Measurements from ENCODE around the gene OVCA2.

The OVCA2 gene

GRCh38 chr17:2083613-2084035 lies 41.8 kb downstream of the OVCA2 start:
- Histone ChIP-seq H3K4me1 (ENCODE audit: control insufficient read depth, insufficient read depth, low read length, poor library complexity, severe bottlenecking) (peaks cover 45% of the 10 kb centered on the region), H3K4me3 (ENCODE audit: extremely low read depth, insufficient read depth, low read length, poor library complexity, severe bottlenecking) (no peak overlapping the region), H3K27ac (ENCODE audit: low read depth, low read length, severe bottlenecking) (peak overlapping the region; percentile 16), H3K9me3 (ENCODE audit: control insufficient read depth, low read length) (no peaks in the 10 kb centered on the region), H3K36me3 (ENCODE audit: control insufficient read depth, insufficient read depth, low read length) (peaks cover 43% of the 10 kb centered on the region)
- 91 to 95% methylated on average over 6 to 7 of the region's 7 CpGs for WGBS, 2 experiments (ENCODE audit: insufficient coverage in 2 of 2)

GRCh38 chr17:2084036-2084765 lies 42.4 kb downstream of the OVCA2 start:
- H3K4me1 ChIP-seq (ENCODE audit: control insufficient read depth, insufficient read depth, low read length, poor library complexity, severe bottlenecking), result peaks cover 50% of the 10 kb centered on the region
- H3K4me3 ChIP-seq (ENCODE audit: extremely low read depth, insufficient read depth, low read length, poor library complexity, severe bottlenecking), result no peak overlapping the region
- H3K27ac ChIP-seq (ENCODE audit: low read depth, low read length, severe bottlenecking), result peak overlapping the region; percentile 16
- H3K9me3 ChIP-seq (ENCODE audit: control insufficient read depth, low read length), result no peaks in the 10 kb centered on the region
- WGBS, 2 experiments (ENCODE audit: insufficient coverage in 2 of 2), result 94 to 98% methylated on average over 5 to 6 of the region's 8 CpGs
- H3K36me3 ChIP-seq (ENCODE audit: control insufficient read depth, insufficient read depth, low read length), result peaks cover 42% of the 10 kb centered on the region

GRCh38 chr17:2084766-2085647 lies 43.2 kb downstream of the OVCA2 start:
- no peak overlapping the region for H3K4me3 ChIP-seq (ENCODE audit: extremely low read depth, insufficient read depth, low read length, poor library complexity, severe bottlenecking)
- H3K4me1 ChIP-seq (ENCODE audit: control insufficient read depth, insufficient read depth, low read length, poor library complexity, severe bottlenecking), result peaks cover 58% of the 10 kb centered on the region
- peak overlapping the region; percentile 72 for H3K27ac ChIP-seq (ENCODE audit: low read depth, low read length, severe bottlenecking)
- 93 to 96% methylated on average over 3 to 5 of the region's 13 CpGs for WGBS, 2 experiments (ENCODE audit: insufficient coverage in 2 of 2)
- peaks cover 34% of the 10 kb centered on the region for H3K36me3 ChIP-seq (ENCODE audit: control insufficient read depth, insufficient read depth, low read length)
- H3K9me3 ChIP-seq (ENCODE audit: control insufficient read depth, low read length), result no peaks in the 10 kb centered on the region

GRCh38 chr17:2085648-2085949 lies 43.8 kb downstream of the OVCA2 start:
- peak overlapping the region; percentile 72 for H3K27ac ChIP-seq (ENCODE audit: low read depth, low read length, severe bottlenecking)
- no peak overlapping the region for H3K4me3 ChIP-seq (ENCODE audit: extremely low read depth, insufficient read depth, low read length, poor library complexity, severe bottlenecking)
- peaks cover 61% of the 10 kb centered on the region for H3K4me1 ChIP-seq (ENCODE audit: control insufficient read depth, insufficient read depth, low read length, poor library complexity, severe bottlenecking)
- no peaks in the 10 kb centered on the region for H3K9me3 ChIP-seq (ENCODE audit: control insufficient read depth, low read length)
- H3K36me3 ChIP-seq (ENCODE audit: control insufficient read depth, insufficient read depth, low read length), result peaks cover 28% of the 10 kb centered on the region
- WGBS, 2 experiments (ENCODE audit: insufficient coverage in 2 of 2), result 98% methylated on average over 5 of the region's 5 CpGs; no CpG with 5 or more reads in 1 of the 2 experiments

GRCh38 chr17:2086306-2086705 lies 44.5 kb downstream of the OVCA2 start:
- H3K36me3 ChIP-seq (ENCODE audit: control insufficient read depth, insufficient read depth, low read length), result peaks cover 21% of the 10 kb centered on the region
- no peak overlapping the region for H3K27ac ChIP-seq (ENCODE audit: low read depth, low read length, severe bottlenecking)
- WGBS, 2 experiments (ENCODE audit: insufficient coverage in 2 of 2), result 92 to 97% methylated on average over 3 of the region's 3 CpGs
- no peaks in the 10 kb centered on the region for H3K9me3 ChIP-seq (ENCODE audit: control insufficient read depth, low read length)
- no peak overlapping the region for H3K4me3 ChIP-seq (ENCODE audit: extremely low read depth, insufficient read depth, low read length, poor library complexity, severe bottlenecking)
- peaks cover 67% of the 10 kb centered on the region for H3K4me1 ChIP-seq (ENCODE audit: control insufficient read depth, insufficient read depth, low read length, poor library complexity, severe bottlenecking)

- Histone ChIP-seq H3K4me3 (ENCODE audit: extremely low read depth, insufficient read depth, low read length, poor library complexity, severe bottlenecking) (no peak overlapping the region), H3K4me1 (ENCODE audit: control insufficient read depth, insufficient read depth, low read length, poor library complexity, severe bottlenecking) (peaks cover 57% of the 10 kb centered on the region), H3K27ac (ENCODE audit: low read depth, low read length, severe bottlenecking) (peak overlapping the region; percentile 10), H3K36me3 (ENCODE audit: control insufficient read depth, insufficient read depth, low read length) (peaks cover 13% of the 10 kb centered on the region), H3K9me3 (ENCODE audit: control insufficient read depth, low read length) (no peaks in the 10 kb centered on the region)
- WGBS, 2 experiments (ENCODE audit: insufficient coverage in 2 of 2), result 93 to 96% methylated on average over 8 of the region's 10 CpGs
Measured at GRCh38 chr17:2087597-2088211, 45.9 kb downstream of the OVCA2 start.

- WGBS, 2 experiments (ENCODE audit: insufficient coverage in 2 of 2), result 77 to 79% methylated on average over 6 to 7 of the region's 8 CpGs
- no peaks in the 10 kb centered on the region for H3K9me3 ChIP-seq (ENCODE audit: control insufficient read depth, low read length)
- no peak overlapping the region for H3K4me3 ChIP-seq (ENCODE audit: extremely low read depth, insufficient read depth, low read length, poor library complexity, severe bottlenecking)
- H3K36me3 ChIP-seq (ENCODE audit: control insufficient read depth, insufficient read depth, low read length), result peaks cover 13% of the 10 kb centered on the region
- H3K4me1 ChIP-seq (ENCODE audit: control insufficient read depth, insufficient read depth, low read length, poor library complexity, severe bottlenecking), result peaks cover 54% of the 10 kb centered on the region
- peak overlapping the region; percentile 54 for H3K27ac ChIP-seq (ENCODE audit: low read depth, low read length, severe bottlenecking)
Measured at GRCh38 chr17:2089021-2089422, 47.2 kb downstream of the OVCA2 start.

GRCh38 chr17:2090210-2090641 lies 48.4 kb downstream of the OVCA2 start:
- Histone ChIP-seq H3K4me1 (ENCODE audit: control insufficient read depth, insufficient read depth, low read length, poor library complexity, severe bottlenecking) (peaks cover 44% of the 10 kb centered on the region), H3K4me3 (ENCODE audit: extremely low read depth, insufficient read depth, low read length, poor library complexity, severe bottlenecking) (no peak overlapping the region), H3K27ac (ENCODE audit: low read depth, low read length, severe bottlenecking) (peak overlapping the region; percentile 73), H3K9me3 (ENCODE audit: control insufficient read depth, low read length) (no peaks in the 10 kb centered on the region), H3K36me3 (ENCODE audit: control insufficient read depth, insufficient read depth, low read length) (peaks cover 13% of the 10 kb centered on the region)
- WGBS, 2 experiments (ENCODE audit: insufficient coverage in 2 of 2), result 74 to 89% methylated on average over 3 to 5 of the region's 9 CpGs

- no peaks in the 10 kb centered on the region for H3K9me3 ChIP-seq (ENCODE audit: control insufficient read depth, low read length)
- peak overlapping the region; percentile 73 for H3K27ac ChIP-seq (ENCODE audit: low read depth, low read length, severe bottlenecking)
- peaks cover 13% of the 10 kb centered on the region for H3K36me3 ChIP-seq (ENCODE audit: control insufficient read depth, insufficient read depth, low read length)
- no peak overlapping the region for H3K4me3 ChIP-seq (ENCODE audit: extremely low read depth, insufficient read depth, low read length, poor library complexity, severe bottlenecking)
- WGBS, 2 experiments (ENCODE audit: insufficient coverage in 2 of 2), result 41 to 50% methylated on average over 1 of the region's 2 CpGs
- peaks cover 40% of the 10 kb centered on the region for H3K4me1 ChIP-seq (ENCODE audit: control insufficient read depth, insufficient read depth, low read length, poor library complexity, severe bottlenecking)
Measured at GRCh38 chr17:2090804-2091534, 49.1 kb downstream of the OVCA2 start.

GRCh38 chr17:2092253-2092652 lies 50.4 kb downstream of the OVCA2 start:
- Histone ChIP-seq H3K4me3 (ENCODE audit: extremely low read depth, insufficient read depth, low read length, poor library complexity, severe bottlenecking) (no peak overlapping the region), H3K27ac (ENCODE audit: low read depth, low read length, severe bottlenecking) (no peak overlapping the region), H3K4me1 (ENCODE audit: control insufficient read depth, insufficient read depth, low read length, poor library complexity, severe bottlenecking) (peaks cover 39% of the 10 kb centered on the region), H3K36me3 (ENCODE audit: control insufficient read depth, insufficient read depth, low read length) (peaks cover 13% of the 10 kb centered on the region), H3K9me3 (ENCODE audit: control insufficient read depth, low read length) (no peaks in the 10 kb centered on the region)
- 100% methylated on average over 4 of the region's 4 CpGs for WGBS, 2 experiments (ENCODE audit: insufficient coverage in 2 of 2)

All from mesodermal cell (in vitro differentiated cells).